Adipocyte (in vitro differentiated cells): ENCODE data around the gene ZNF345.

Experiments used
- DNase-seq: peaks from one replicate; pipeline ENCODE4 v3.0.0-alpha.2; 2015; ENCODE audit warnings: low read depth
- H3K27me3 ChIP-seq: replicated peaks from 2 replicates; pipeline ENCODE4 v1.7.0; 2013; ENCODE audit warnings: mild to moderate bottlenecking, low read length, moderate library complexity; ENCODE audit not compliant: control insufficient read depth, insufficient read depth
- H3K36me3 ChIP-seq: 2 replicates; pipeline ENCODE4 v1.7.0; 2013; ENCODE audit warnings: low read length, mild to moderate bottlenecking, moderate library complexity; ENCODE audit not compliant: control insufficient read depth, insufficient read depth, severe bottlenecking
- H3K4me1 ChIP-seq: 2 replicates; pipeline ENCODE4 v1.7.0; 2013; ENCODE audit warnings: mild to moderate bottlenecking, low read length, moderate library complexity; ENCODE audit not compliant: control insufficient read depth, insufficient read depth
- H3K4me3 ChIP-seq: 2 replicates; pipeline ENCODE4 v1.7.0; 2013; ENCODE audit warnings: mild to moderate bottlenecking, low read length, moderate library complexity
- H3K9ac ChIP-seq: 2 replicates; pipeline ENCODE4 v1.7.0; 2013; ENCODE audit warnings: mild to moderate bottlenecking, low read length, moderate library complexity
- H3K9me3 ChIP-seq: 2 replicates; pipeline ENCODE4 v1.7.0; 2013; ENCODE audit warnings: mild to moderate bottlenecking, low read length, moderate library complexity; ENCODE audit not compliant: control insufficient read depth

Gene ZNF345

DNA sequence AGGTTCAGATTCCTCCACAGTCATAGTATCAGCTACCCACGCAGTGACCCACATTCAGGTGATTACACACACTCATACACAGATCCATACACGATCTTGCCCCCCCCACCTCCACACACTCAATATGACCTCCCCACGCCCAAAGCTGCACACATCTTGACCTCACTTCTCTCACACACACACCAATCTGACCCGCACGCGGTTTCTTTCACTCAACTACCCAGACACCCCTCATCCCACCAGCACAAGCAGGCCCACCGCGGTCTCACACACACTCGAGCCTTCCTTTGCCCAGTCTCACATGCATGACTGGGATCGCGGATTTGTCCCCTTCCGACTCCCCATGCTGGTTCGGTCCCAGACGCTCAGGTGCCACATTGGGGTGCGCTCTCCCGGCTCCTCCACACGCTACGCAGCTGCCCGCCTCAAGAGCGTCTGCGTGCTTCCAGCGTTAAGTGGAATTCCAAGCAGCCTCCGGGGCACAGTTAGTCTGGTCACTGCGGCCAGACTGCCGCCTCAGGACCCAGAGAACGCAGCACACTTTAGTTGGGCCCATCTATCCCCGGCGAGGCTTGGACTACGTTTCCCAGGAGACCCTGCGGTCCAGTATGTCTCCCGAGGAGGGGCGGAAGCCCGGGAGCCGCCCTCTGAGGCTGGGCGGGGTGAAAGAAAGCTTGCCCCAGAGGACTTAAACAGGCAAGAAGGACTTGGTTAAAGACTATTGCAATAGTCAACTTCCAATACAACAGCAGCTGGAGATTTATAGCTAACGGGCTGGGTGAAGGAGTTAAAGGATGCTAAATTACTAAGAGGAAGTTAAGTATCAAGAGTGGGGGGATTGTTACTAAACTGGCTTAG lies 746 bp upstream of the ZNF345 start:
- Histone ChIP-seq H3K27me3 (no peaks in the 10 kb centered on the region), H3K36me3 (no peaks in the 10 kb centered on the region), H3K9me3 (no peaks in the 10 kb centered on the region), H3K9ac (peak overlapping the region; percentile 93), H3K4me1 (peaks cover 9% of the 10 kb centered on the region), H3K4me3 (peak overlapping the region; percentile 97)
- peak; percentile 96 for DNase-seq

DNA sequence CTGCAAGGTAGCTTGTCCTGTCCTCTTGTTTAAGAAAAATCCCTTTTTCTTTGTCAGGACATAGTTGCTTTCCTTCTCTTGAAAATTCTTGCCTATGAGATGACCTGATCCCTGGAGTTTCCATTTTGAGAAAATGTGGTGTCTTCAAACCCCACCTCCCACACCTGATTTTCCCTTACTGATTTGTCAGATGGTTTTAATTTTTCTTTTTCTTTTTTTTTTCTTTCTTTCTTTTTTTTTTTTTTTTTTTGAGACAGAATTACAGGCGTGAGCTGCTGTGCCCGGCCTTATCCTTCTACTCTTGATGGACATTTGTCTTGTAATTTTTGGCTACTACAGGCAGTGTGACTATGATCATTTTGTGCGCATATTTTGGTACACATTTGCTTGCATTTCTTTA lies 1.2 kb downstream of the ZNF345 start:
- H3K4me1 ChIP-seq = peaks cover 9% of the 10 kb centered on the region
- H3K27me3 ChIP-seq = no peaks in the 10 kb centered on the region
- peak overlapping the region; percentile 97 for H3K4me3 ChIP-seq
- no peak for DNase-seq
- H3K9ac ChIP-seq = no peak overlapping the region
- peaks cover 11% of the 10 kb centered on the region for H3K36me3 ChIP-seq
- peaks cover 12% of the 10 kb centered on the region for H3K9me3 ChIP-seq

DNA sequence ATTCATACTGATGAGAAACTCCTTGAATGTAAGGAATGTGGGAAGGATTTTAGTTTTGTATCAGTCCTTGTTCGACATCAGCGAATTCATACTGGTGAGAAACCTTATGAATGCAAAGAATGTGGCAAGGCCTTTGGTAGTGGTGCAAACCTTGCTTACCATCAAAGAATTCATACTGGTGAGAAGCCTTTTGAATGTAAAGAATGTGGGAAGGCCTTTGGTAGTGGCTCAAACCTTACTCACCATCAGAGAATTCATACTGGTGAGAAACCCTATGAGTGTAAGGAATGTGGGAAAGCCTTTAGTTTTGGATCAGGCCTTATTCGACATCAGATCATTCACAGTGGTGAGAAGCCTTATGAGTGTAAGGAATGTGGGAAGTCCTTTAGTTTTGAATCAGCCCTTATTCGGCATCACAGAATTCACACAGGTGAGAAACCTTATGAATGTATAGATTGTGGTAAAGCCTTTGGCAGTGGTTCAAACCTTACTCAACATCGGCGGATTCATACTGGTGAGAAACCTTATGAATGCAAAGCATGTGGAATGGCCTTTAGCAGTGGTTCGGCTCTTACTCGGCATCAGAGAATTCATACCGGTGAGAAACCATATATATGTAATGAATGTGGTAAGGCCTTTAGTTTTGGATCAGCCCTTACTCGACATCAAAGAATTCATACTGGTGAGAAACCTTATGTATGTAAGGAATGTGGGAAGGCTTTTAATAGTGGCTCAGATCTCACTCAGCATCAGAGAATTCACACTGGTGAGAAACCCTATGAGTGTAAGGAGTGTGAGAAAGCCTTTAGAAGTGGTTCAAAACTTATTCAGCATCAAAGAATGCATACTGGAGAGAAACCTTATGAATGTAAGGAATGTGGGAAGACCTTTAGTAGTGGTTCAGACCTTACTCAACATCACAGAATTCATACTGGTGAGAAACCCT lies 26.6 kb downstream of the ZNF345 start:
- Histone ChIP-seq H3K4me3 (peak overlapping the region; percentile 71), H3K9ac (no peak overlapping the region), H3K4me1 (no peaks in the 10 kb centered on the region), H3K36me3 (peaks cover 70% of the 10 kb centered on the region), H3K27me3 (no peaks in the 10 kb centered on the region), H3K9me3 (peaks cover 100% of the 10 kb centered on the region)
- DNase-seq = no peak

DNA sequence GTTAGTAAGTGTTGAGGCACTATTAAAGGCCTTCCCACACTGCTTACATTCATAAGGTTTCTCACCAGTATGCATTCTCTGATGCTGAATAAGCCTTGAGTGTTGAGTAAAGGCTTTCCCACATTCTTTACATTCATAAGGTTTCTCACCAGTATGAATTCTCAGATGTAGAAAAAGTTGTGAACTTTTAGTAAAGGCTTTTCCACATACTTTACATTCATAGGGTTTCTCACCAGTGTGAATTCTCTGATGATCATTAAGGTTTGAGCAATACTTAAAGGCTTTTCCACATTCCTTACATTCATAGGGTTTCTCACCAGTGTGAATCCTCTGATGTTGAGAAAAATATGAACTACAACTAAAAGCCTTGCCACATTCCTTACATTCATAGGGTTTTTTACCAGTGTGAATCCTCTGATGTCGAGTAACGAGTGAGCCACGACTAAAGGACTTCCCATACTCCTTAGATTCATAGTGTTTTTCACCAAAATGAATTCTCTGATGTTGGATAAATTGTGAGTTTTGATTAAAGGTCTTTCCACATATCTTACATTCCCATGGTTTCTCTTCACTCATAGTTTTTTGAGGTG lies 41.2 kb downstream of the ZNF345 start:
- DNase-seq = no peak
- H3K4me3 ChIP-seq = peak overlapping the region; percentile 81
- peaks cover 99% of the 10 kb centered on the region for H3K9me3 ChIP-seq
- H3K36me3 ChIP-seq = peaks cover 84% of the 10 kb centered on the region
- H3K4me1 ChIP-seq = no peaks in the 10 kb centered on the region
- H3K27me3 ChIP-seq = no peaks in the 10 kb centered on the region
- no peak overlapping the region for H3K9ac ChIP-seq

DNA sequence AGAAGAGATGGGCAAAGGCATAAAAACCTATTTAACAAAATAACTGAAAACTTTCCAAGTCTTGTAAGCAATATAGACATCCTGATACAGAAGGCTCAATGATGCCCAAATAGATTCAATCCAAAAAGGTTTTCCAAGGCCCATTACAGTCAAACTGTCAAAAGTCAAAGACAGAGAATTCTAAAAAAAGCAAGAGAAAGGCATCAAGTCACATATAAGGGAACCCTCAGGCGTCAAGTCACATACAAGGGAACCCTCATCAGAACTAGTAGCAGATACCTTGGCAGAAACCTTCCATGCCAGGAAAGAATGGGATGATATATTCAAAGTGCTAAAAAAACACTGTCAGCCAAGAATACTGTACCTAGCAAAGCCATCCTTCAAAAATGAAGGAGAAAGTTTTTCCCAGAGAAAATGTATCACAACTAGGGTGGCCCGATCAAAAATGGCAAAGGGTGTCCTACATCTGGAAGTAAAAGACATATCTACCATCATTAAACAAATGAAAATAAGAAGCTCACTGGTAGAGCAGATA lies 44.2 kb downstream of the ZNF345 start:
- peaks cover 99% of the 10 kb centered on the region for H3K9me3 ChIP-seq
- peaks cover 96% of the 10 kb centered on the region for H3K36me3 ChIP-seq

DNA sequence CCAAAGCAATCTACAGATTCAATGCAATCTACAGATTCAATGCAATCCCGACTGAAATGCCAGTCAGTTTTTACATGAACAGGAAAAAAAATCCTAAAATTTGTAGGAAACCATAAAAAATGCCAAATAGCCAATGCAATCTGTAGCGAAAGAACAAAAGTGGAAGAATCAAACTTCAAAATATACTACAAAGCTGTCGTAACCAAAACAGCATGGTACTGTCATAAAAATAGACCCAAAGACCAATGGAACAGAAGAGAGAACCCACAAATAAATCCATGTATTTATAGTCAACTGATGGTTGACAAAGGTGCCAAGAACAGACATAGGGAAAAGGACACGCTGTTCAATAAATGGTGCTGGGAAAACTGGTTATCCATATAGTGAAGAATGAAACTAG lies 47.7 kb downstream of the ZNF345 start:
- Histone ChIP-seq H3K27me3 (no peaks in the 10 kb centered on the region), H3K9ac (no peak overlapping the region), H3K9me3 (peaks cover 98% of the 10 kb centered on the region), H3K4me1 (no peaks in the 10 kb centered on the region), H3K36me3 (peaks cover 95% of the 10 kb centered on the region), H3K4me3 (peak overlapping the region; percentile 62)
- DNase-seq = no peak

More for the DNA sequence above, 44.2 kb downstream of the ZNF345 start:
- H3K4me1 ChIP-seq = no peaks in the 10 kb centered on the region
- no peak for DNase-seq
- H3K9ac ChIP-seq = no peak overlapping the region
- peak overlapping the region; percentile 81 for H3K4me3 ChIP-seq
- no peaks in the 10 kb centered on the region for H3K27me3 ChIP-seq

DNA sequence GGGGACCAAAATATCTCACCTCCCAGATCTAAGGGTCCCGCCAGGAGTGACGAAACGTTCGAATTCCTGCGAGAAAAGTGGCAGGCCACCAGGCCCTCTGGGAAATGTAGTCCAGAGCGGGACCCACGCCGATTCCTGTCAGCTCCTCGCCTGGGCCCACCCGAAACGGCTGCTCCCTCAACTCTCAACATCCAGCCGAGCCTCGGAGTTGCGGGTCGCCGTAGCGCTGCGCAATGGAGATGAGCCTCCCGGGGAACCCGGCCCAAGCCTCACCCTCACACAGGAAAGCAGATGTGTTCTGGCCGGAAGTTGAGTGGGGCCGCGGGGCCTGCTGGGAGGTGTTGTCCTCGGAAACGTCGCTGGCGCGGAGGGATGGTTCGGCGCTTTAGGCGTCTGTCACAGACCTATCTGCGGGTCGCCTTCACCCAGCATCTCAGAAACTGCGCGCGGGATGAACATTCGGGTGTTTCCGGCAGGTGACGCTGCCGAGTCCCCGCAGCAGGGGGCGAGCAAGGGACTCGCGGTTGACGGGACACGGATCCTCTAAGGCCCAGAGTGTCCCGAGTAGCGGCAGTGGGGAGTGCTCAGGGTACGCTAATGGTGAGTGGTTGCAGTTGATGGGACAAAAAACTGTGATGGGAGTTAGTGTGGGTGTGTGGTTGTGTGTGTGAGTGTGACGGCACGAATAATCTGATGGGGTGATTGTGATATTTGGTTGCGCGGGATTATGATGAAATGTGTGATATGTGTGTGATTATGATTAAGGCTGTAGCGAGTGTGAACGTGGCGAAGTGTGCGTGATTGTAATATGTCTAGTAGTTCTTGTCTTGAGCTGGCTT lies 65.5 kb downstream of the ZNF345 start, which contains the start of the genes ZNF568 and ZNF829:
Gene ZNF568 (plus strand): TSS at position 341 of the 839 bp plus-strand sequence. CDS start 6,439 bp downstream, outside the sequence.
Gene ZNF829 (minus strand): TSS at position 300 of the 839 bp plus-strand sequence. CDS start 1,124 bp downstream, outside the sequence.
- peaks cover 39% of the 10 kb centered on the region for H3K9me3 ChIP-seq
- peak; percentile 92 for DNase-seq
- peak within 1 kb of the TSS; percentile 92 for H3K4me3 ChIP-seq
- peaks cover 8% of the 10 kb centered on the region for H3K4me1 ChIP-seq
- H3K27me3 ChIP-seq = no peaks in the 10 kb centered on the region
- peak within 1 kb of the TSS; percentile 98 for H3K9ac ChIP-seq
- H3K36me3 ChIP-seq = peaks cover 51% of the 10 kb centered on the region

DNA sequence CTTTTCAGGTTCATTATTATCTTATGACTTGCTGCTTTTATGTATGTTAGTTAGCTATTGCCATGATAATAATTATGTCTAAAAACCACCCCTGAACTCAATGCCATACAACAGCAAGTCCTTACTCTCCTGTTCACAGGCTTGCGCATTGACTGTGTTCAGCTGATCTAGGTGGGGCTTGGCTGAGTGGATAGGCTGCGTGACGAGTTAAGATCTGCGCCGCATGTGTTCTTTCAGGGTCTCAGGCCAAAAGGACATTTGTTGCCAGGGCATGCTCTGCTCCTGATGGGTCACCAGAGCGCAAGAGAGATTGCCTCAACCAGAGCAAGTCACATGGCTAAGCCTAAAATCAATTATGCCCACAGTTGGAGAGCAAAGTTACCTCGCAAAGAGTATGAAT lies 66.3 kb downstream of the ZNF345 start:
- no peak for DNase-seq
- no peaks in the 10 kb centered on the region for H3K27me3 ChIP-seq

DNA sequence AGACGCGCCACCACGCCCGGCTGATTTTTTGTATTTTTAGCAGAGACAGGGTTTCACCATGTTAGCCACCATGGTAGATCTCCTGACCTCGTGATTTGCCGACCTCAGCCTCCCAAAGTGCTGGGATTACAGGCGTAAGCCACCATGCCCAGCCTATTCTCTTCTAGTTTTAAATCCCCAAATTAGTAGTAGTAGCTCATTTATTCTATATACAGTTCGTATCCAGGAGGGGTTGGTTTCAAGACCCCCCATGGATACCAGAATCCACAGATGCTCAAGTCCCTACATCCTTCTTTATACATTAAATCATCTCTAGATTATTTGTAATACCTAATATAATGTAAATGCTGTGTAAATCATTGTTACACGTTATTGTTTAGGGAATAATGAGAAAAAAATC lies 67.4 kb downstream of the ZNF345 start:
- Histone ChIP-seq H3K4me1 (peaks cover 8% of the 10 kb centered on the region), H3K36me3 (peaks cover 50% of the 10 kb centered on the region), H3K4me3 (no peak overlapping the region), H3K27me3 (no peaks in the 10 kb centered on the region), H3K9me3 (peaks cover 40% of the 10 kb centered on the region), H3K9ac (no peak overlapping the region)
- no peak for DNase-seq

More for the DNA sequence above, 66.3 kb downstream of the ZNF345 start:
- Histone ChIP-seq H3K9ac (peak overlapping the region; percentile 98), H3K4me3 (peak overlapping the region; percentile 92), H3K4me1 (peaks cover 8% of the 10 kb centered on the region), H3K9me3 (peaks cover 38% of the 10 kb centered on the region), H3K36me3 (peaks cover 50% of the 10 kb centered on the region)
